ENCODE measurements around the gene F2RL1. TPM values are rescaled to one million over a fixed set of nuclear protein-coding genes. Genes with fewer than 3 reads are reported as not detected.
"Not testable (repeated sequence)": the region's sequence is repeated elsewhere in the genome, so short reads cannot be mapped to it uniquely, and the experiment has no call there.

The F2RL1 gene
- total RNA-seq, 1 experiment from 2014 or later, result 37.3 TPM

DNA sequence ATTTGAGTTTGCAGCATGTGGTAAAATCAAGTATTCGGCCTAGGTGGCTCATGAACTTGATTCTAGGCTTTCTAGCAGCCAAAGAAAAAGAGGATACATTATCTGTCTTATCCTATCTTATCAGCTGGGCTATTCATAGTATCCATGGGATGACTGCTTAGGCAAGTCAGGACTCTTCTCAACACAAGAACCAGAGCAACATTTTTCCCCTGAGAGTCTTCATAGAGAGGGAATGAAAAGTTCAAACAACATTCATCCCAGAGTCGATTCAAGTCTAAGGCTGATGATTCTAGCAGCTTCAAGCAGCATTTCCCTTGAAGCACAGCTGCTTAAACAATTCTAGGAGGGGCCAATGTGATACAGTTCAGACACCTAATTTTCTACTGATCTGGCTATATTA, 33.9 kb downstream of the F2RL1 start:
- peaks cover 40% of the 10 kb centered on the region for H3K9me3 Mint-ChIP-seq
- no peak for TF ChIP-seq ZMAT4 (CRISPR knock-in tag; IDR thresholded peaks at IDR 0.05)
- no peak for TF ChIP-seq MYBL2 (CRISPR knock-in tag; IDR thresholded peaks at IDR 0.05)
- no peak for TF ChIP-seq NR1H2 (CRISPR knock-in tag; IDR thresholded peaks at IDR 0.05)
- TF ChIP-seq ZNF121 (CRISPR knock-in tag; IDR thresholded peaks at IDR 0.05), result no peak
- no peak for TF ChIP-seq ETV6 (CRISPR knock-in tag; IDR thresholded peaks at IDR 0.05)
- no peak for TF ChIP-seq GRHL2 (CRISPR knock-in tag; IDR thresholded peaks at IDR 0.05; ENCODE audit: insufficient replicate concordance, severe bottlenecking)
- no peak for TF ChIP-seq ZNF425 (CRISPR knock-in tag; conservative IDR thresholded peaks at IDR 0.05)
- TF ChIP-seq USF2 (CRISPR knock-in tag; IDR thresholded peaks at IDR 0.05), result no peak
- no peak for TF ChIP-seq OVOL2 (CRISPR knock-in tag; IDR thresholded peaks at IDR 0.05; ENCODE audit: borderline replicate concordance)
- TF ChIP-seq NFYB (CRISPR knock-in tag; conservative IDR thresholded peaks at IDR 0.05; ENCODE audit: low read depth), result no peak
- no peak for TF ChIP-seq TEAD1 (CRISPR knock-in tag; IDR thresholded peaks at IDR 0.05)
- TF ChIP-seq ZNF219 (CRISPR knock-in tag; IDR thresholded peaks at IDR 0.05; ENCODE audit: borderline replicate concordance), result no peak
- no peak for TF ChIP-seq ZBTB21 (CRISPR knock-in tag; IDR thresholded peaks at IDR 0.05; ENCODE audit: borderline replicate concordance)
- no peak for TF ChIP-seq ZNF423 (CRISPR knock-in tag; IDR thresholded peaks at IDR 0.05)
- TF ChIP-seq, protein P1, sequence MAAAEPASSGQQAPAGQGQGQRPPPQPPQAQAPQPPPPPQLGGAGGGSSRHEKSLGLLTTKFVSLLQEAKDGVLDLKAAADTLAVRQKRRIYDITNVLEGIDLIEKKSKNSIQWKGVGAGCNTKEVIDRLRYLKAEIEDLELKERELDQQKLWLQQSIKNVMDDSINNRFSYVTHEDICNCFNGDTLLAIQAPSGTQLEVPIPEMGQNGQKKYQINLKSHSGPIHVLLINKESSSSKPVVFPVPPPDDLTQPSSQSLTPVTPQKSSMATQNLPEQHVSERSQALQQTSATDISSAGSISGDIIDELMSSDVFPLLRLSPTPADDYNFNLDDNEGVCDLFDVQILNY (CRISPR knock-in tag; IDR thresholded peaks at IDR 0.05), result no peak
- no peak for TF ChIP-seq SP1 (CRISPR knock-in tag; conservative IDR thresholded peaks at IDR 0.05)
- TF ChIP-seq CTCF (IDR thresholded peaks at IDR 0.05), result no peak
- no peak for TF ChIP-seq SMAD3 (CRISPR knock-in tag; IDR thresholded peaks at IDR 0.05; ENCODE audit: borderline replicate concordance)
- no peak for TF ChIP-seq NFE2L1 (CRISPR knock-in tag; IDR thresholded peaks at IDR 0.05)
- TF ChIP-seq, protein P2, sequence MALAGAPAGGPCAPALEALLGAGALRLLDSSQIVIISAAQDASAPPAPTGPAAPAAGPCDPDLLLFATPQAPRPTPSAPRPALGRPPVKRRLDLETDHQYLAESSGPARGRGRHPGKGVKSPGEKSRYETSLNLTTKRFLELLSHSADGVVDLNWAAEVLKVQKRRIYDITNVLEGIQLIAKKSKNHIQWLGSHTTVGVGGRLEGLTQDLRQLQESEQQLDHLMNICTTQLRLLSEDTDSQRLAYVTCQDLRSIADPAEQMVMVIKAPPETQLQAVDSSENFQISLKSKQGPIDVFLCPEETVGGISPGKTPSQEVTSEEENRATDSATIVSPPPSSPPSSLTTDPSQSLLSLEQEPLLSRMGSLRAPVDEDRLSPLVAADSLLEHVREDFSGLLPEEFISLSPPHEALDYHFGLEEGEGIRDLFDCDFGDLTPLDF (CRISPR knock-in tag; IDR thresholded peaks at IDR 0.05), result no peak
- CTCF ChIA-PET, result no interaction called here
- peaks cover 11% of the 10 kb centered on the region for H3K4me1 Mint-ChIP-seq
- ATAC-seq, result no peak
- DNase-seq (ENCODE audit: low spot score), result no peak
- H3K27me3 Mint-ChIP-seq (ENCODE audit: low read depth), result peaks cover 4% of the 10 kb centered on the region; the same call in 1 of the 2 replicates
- peaks cover 25% of the 10 kb centered on the region for H3K36me3 Mint-ChIP-seq
- no peak overlapping the region for H3K27ac Mint-ChIP-seq
- POLR2A ChIA-PET, result interaction anchor here (0.6 kb wide), 1 partner anchor 12 kb away, joined by 3 read pairs; no protein-coding TSS in a partner anchor
- no peak overlapping the region for H3K4me3 Mint-ChIP-seq

DNA sequence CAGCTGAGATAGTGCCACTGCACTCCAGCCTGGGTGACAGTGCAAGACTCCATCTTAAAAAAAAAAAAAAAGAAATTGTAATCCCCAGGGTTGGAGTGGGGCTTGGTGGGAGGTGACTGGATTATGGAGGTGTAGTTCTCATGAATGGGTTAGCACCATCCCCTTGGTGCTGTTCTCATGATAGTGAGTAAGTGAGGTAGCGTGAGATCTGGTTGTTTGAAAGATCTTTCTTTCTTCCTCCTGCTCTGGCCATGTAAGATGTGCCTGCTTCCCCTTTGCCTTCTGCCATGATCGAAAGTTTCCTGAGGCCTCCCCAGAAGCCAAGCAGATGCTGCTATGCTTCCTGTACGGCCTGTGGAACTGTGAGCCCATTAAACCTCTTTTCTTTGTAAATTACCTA, 34.9 kb downstream of the F2RL1 start:
- ATAC-seq; POLR2A ChIA-PET; H3K27me3 Mint-ChIP-seq (ENCODE audit: low read depth); DNase-seq (ENCODE audit: low spot score); CTCF ChIA-PET; H3K4me3 Mint-ChIP-seq; H3K27ac Mint-ChIP-seq: not testable (repeated sequence)
- Mint-ChIP-seq H3K9me3 (peaks cover 40% of the 10 kb centered on the region), H3K36me3 (peaks cover 25% of the 10 kb centered on the region), H3K4me1 (peaks cover 11% of the 10 kb centered on the region)
